Measurements from ENCODE around the gene PHLDB1. TPM values are rescaled to one million over a fixed set of nuclear protein-coding genes. Genes with fewer than 3 reads are reported as not detected.

The PHLDB1 gene
- total and polyA plus RNA-seq, 2 of the 8 experiments (the other 6 are each of a cell fraction or from before 2014, with no cell fraction given) = 53.9 to 74.8 TPM

DNA sequence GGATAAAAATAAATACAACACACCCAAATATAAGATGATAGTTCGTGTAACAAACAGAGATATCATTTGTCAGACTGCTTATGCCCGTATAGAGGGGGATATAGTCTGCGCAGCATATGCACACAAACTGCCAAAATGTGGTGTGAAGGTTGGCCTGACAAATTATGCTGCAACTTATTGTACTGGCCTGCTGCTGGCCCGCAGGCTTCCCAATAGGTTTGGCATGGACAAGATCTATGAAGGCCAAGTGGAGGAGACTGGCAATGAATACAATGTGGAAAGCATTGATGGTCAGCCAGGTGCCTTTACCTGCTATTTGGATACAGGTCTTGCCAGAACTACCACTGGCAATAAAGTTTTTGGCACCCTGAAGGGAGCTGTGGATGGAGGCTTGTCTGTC, 46.6 kb upstream of the PHLDB1 start:
- Histone ChIP-seq H3K23ac (ENCODE audit: insufficient read length) (no peak overlapping the region), H2BK120ac (replicated peaks; ENCODE audit: low read depth, low read length) (no peak overlapping the region), H3K4ac (replicated peaks; ENCODE audit: insufficient read length, low read depth, low read length) (no peak overlapping the region), H3K18ac (ENCODE audit: extremely low read depth, low read length) (no peak overlapping the region), H3K56ac (replicated peaks; ENCODE audit: insufficient read length, low read depth, low read length) (no peak overlapping the region), H4K8ac (ENCODE audit: extremely low read depth, insufficient read depth, low read length) (no peak overlapping the region), H2BK12ac (ENCODE audit: low read depth, low read length) (no peak overlapping the region), H4K91ac (replicated peaks; ENCODE audit: insufficient read length, low read length) (no peak overlapping the region), H3K23me2 (ENCODE audit: low read depth, low read length) (peaks cover 4% of the 10 kb centered on the region; the same call in 1 of the 2 replicates), H2BK20ac (ENCODE audit: low read length) (no peak overlapping the region), H3K27me3 (replicated peaks in 1 of 4; ENCODE audit: control insufficient read depth in 3 of 4, extremely low read depth in 1 of 4, insufficient read depth in 3 of 4, low read length in 3 of 4) (no peaks in the 10 kb centered on the region), H4K5ac (ENCODE audit: insufficient read length, low read depth, low read length) (no peak overlapping the region), H4K20me1 (replicated peaks in 1 of 2; ENCODE audit: control insufficient read depth in 1 of 2, insufficient read depth in 2 of 2, low read length in 2 of 2) (no peaks in the 10 kb centered on the region), H3K4me1 (replicated peaks in 1 of 4; ENCODE audit: control insufficient read depth in 3 of 4, insufficient read depth in 4 of 4, low read length in 3 of 4) (peaks cover 0 to 2% (median 0%) of the 10 kb centered on the region in 4 experiments; a peak in 1 of 7 replicates), H3K4me2 (ENCODE audit: insufficient read depth in 1 of 2, low read depth in 2 of 2, low read length in 2 of 2) (no peak overlapping the region), H3K36me3 (ENCODE audit: control insufficient read depth in 2 of 4, insufficient read depth in 4 of 4, low read length in 3 of 4) (peaks cover 0 to 7% (median 0%) of the 10 kb centered on the region in 4 experiments; a peak in 1 of 8 replicates), H3K79me1 (ENCODE audit: low read depth, low read length) (no peaks in the 10 kb centered on the region), H3K9ac (replicated peaks in 1 of 4; ENCODE audit: extremely low read depth in 1 of 4, low read depth in 3 of 4, low read length in 3 of 4) (no peak overlapping the region), H3K79me2 (ENCODE audit: control insufficient read depth in 1 of 2, insufficient read depth in 2 of 2, low read length in 2 of 2) (no peaks in the 10 kb centered on the region), H3K9me3 (ENCODE audit: insufficient read depth in 2 of 2, low read depth in 1 of 2, low read length in 1 of 2) (no peaks in the 10 kb centered on the region), H2AFZ (ENCODE audit: low read length) (no peak overlapping the region), H2BK5ac (ENCODE audit: low read depth, low read length) (no peak overlapping the region), H2BK15ac (ENCODE audit: low read length) (no peak overlapping the region), H2AK5ac (ENCODE audit: low read depth, low read length) (no peak overlapping the region), H3K14ac (ENCODE audit: insufficient read length) (no peak overlapping the region), H3K27ac (ENCODE audit: low read depth, low read length) (no peak overlapping the region), H3K4me3 (ENCODE audit: extremely low read depth in 1 of 4, insufficient read depth in 2 of 4, low read depth in 3 of 4, low read length in 4 of 4) (no peak overlapping the region)
- no peak for FAIRE-seq
- WGBS, 2 experiments (ENCODE audit: extremely low coverage in 1 of 2, insufficient coverage in 1 of 2, insufficient read length in 1 of 2, insufficient replicate concordance in 2 of 2, low coverage in 1 of 2, low lambda C conversion rate in 2 of 2, missing lambda C conversion rate in 1 of 2) = 92% methylated on average over 4 of the region's 4 CpGs; no CpG with 5 or more reads in 1 of the 2 experiments
- POLR2A ChIA-PET (ENCODE audit: partially characterized antibody) = no interaction called here
- no peak for TF ChIP-seq CBX8 (IDR thresholded peaks at IDR 0.05; ENCODE audit: borderline replicate concordance, low read depth, low read length)
- TF ChIP-seq, protein P1, sequence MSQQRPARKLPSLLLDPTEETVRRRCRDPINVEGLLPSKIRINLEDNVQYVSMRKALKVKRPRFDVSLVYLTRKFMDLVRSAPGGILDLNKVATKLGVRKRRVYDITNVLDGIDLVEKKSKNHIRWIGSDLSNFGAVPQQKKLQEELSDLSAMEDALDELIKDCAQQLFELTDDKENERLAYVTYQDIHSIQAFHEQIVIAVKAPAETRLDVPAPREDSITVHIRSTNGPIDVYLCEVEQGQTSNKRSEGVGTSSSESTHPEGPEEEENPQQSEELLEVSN (IDR thresholded peaks at IDR 0.05) = no peak
- no peak for TF ChIP-seq SIRT6 (IDR thresholded peaks at IDR 0.05; ENCODE audit: low read length)
- no peak for TF ChIP-seq SIX5 (IDR thresholded peaks at IDR 0.05; ENCODE audit: low read depth, low read length)
- no peak for TF ChIP-seq HDAC6 (IDR thresholded peaks at IDR 0.05; ENCODE audit: low read depth, low read length)
- TF ChIP-seq, protein P2, sequence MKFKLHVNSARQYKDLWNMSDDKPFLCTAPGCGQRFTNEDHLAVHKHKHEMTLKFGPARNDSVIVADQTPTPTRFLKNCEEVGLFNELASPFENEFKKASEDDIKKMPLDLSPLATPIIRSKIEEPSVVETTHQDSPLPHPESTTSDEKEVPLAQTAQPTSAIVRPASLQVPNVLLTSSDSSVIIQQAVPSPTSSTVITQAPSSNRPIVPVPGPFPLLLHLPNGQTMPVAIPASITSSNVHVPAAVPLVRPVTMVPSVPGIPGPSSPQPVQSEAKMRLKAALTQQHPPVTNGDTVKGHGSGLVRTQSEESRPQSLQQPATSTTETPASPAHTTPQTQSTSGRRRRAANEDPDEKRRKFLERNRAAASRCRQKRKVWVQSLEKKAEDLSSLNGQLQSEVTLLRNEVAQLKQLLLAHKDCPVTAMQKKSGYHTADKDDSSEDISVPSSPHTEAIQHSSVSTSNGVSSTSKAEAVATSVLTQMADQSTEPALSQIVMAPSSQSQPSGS (IDR thresholded peaks at IDR 0.05; ENCODE audit: low read length) = no peak
- no peak for DNase-seq (ENCODE audit: low read depth in 1 of 2, low spot score in 2 of 2)
- CTCF ChIA-PET (ENCODE audit: partially characterized antibody) = no interaction called here

All from H1 (cell line).